Adipocyte (in vitro differentiated cells): ENCODE measurements around the gene PTPN11.

Experiments
- DNase-seq: peaks from one replicate; pipeline ENCODE4 v3.0.0-alpha.2; 2015; ENCODE audit warnings: low read depth
- H3K27me3 ChIP-seq: replicated peaks from 2 replicates; pipeline ENCODE4 v1.7.0; 2013; ENCODE audit warnings: mild to moderate bottlenecking, low read length, moderate library complexity; ENCODE audit not compliant: control insufficient read depth, insufficient read depth
- H3K36me3 ChIP-seq: 2 replicates; pipeline ENCODE4 v1.7.0; 2013; ENCODE audit warnings: low read length, mild to moderate bottlenecking, moderate library complexity; ENCODE audit not compliant: control insufficient read depth, insufficient read depth, severe bottlenecking
- H3K4me1 ChIP-seq: 2 replicates; pipeline ENCODE4 v1.7.0; 2013; ENCODE audit warnings: mild to moderate bottlenecking, low read length, moderate library complexity; ENCODE audit not compliant: control insufficient read depth, insufficient read depth
- H3K4me3 ChIP-seq: 2 replicates; pipeline ENCODE4 v1.7.0; 2013; ENCODE audit warnings: mild to moderate bottlenecking, low read length, moderate library complexity
- H3K9ac ChIP-seq: 2 replicates; pipeline ENCODE4 v1.7.0; 2013; ENCODE audit warnings: mild to moderate bottlenecking, low read length, moderate library complexity
- H3K9me3 ChIP-seq: 2 replicates; pipeline ENCODE4 v1.7.0; 2013; ENCODE audit warnings: mild to moderate bottlenecking, low read length, moderate library complexity; ENCODE audit not compliant: control insufficient read depth

The PTPN11 gene

DNA sequence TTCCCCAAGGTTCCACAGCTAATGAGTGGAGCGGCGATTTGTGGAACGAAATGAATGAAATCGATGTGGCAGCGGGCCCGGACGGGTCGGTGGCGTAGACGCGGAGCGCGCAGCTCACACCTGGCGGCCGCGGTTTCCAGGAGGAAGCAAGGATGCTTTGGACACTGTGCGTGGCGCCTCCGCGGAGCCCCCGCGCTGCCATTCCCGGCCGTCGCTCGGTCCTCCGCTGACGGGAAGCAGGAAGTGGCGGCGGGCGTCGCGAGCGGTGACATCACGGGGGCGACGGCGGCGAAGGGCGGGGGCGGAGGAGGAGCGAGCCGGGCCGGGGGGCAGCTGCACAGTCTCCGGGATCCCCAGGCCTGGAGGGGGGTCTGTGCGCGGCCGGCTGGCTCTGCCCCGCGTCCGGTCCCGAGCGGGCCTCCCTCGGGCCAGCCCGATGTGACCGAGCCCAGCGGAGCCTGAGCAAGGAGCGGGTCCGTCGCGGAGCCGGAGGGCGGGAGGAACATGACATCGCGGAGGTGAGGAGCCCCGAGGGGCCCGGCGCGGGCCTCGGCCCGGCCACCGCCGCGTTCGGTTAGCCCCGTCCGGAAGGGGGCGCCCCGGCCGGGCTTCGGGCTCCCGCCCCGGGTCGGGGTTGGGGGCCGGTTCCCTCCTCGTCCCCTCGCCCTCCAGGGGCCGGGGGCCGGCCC lies at the start of gene PTPN11:
TSS of gene PTPN11 (plus strand) at position 340 of the 689 bp plus-strand sequence. CDS start at position 505, 165 bp downstream.
- peak within 1 kb of the TSS; percentile 87 for H3K4me3 ChIP-seq
- H3K27me3 ChIP-seq: no peaks in the 10 kb centered on the region
- H3K4me1 ChIP-seq: peaks cover 35% of the 10 kb centered on the region
- no peaks in the 10 kb centered on the region for H3K36me3 ChIP-seq
- H3K9me3 ChIP-seq: no peaks in the 10 kb centered on the region
- peak within 1 kb of the TSS; percentile 94 for H3K9ac ChIP-seq
- DNase-seq: peak; percentile 93

DNA sequence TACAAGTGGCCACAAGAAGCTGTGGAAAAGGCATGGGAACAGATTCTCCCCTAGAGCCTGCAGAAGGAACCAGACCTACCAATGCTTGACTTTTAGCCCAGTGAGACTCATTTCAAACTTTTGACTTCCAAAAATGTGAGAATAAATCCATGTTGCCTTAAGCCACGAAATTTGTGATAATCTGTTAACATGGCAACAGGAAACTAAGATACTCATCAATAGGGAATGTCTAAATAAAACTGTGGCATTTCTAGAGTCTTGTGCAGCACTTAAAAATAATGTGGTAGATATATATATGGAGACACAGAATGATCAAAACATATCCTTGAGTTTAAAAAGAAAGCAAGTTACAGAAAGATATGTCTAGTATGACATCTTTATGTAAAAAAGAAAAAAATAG lies 48.5 kb upstream of the PTPN11 start:
- no peak for DNase-seq
- peaks cover 7% of the 10 kb centered on the region for H3K4me1 ChIP-seq

DNA sequence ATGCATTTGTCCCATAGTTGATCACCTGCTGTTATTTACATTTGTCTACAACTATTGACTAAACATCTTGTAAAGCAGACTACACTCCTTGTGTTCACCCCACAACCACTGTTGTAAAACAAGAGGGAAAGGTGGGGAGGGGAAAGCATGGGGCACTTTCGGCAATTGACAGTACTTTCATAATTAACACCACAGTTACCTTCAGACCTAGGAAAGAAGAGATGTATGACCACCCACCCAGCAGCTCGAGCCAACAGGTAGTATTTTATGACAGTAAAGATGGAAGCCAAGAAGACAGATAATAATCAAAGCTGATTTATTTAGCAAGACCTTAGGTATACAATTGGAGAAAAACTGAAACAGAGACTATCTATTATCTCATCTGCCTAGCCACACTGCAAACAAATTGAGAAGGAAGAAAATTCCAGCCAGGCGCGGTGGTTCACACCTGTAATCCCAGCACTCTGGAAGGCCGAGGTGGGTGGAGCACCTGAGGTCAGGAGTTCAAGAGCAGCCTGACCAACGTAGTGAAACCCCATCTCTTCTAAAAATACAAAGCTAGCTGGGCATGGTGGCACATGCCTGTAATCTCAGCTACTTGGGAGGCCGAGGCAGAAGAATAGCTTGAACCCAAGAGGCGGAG lies 47.8 kb upstream of the PTPN11 start:
- H3K4me1 ChIP-seq: peaks cover 7% of the 10 kb centered on the region
- no peaks in the 10 kb centered on the region for H3K27me3 ChIP-seq
- H3K9me3 ChIP-seq: no peaks in the 10 kb centered on the region
- no peaks in the 10 kb centered on the region for H3K36me3 ChIP-seq
- DNase-seq: no peak
- no peak overlapping the region for H3K4me3 ChIP-seq
- H3K9ac ChIP-seq: no peak overlapping the region

More for the DNA sequence above, 48.5 kb upstream of the PTPN11 start:
- H3K27me3 ChIP-seq: no peaks in the 10 kb centered on the region
- H3K4me3 ChIP-seq: no peak overlapping the region
- no peaks in the 10 kb centered on the region for H3K36me3 ChIP-seq
- no peaks in the 10 kb centered on the region for H3K9me3 ChIP-seq
- H3K9ac ChIP-seq: no peak overlapping the region

DNA sequence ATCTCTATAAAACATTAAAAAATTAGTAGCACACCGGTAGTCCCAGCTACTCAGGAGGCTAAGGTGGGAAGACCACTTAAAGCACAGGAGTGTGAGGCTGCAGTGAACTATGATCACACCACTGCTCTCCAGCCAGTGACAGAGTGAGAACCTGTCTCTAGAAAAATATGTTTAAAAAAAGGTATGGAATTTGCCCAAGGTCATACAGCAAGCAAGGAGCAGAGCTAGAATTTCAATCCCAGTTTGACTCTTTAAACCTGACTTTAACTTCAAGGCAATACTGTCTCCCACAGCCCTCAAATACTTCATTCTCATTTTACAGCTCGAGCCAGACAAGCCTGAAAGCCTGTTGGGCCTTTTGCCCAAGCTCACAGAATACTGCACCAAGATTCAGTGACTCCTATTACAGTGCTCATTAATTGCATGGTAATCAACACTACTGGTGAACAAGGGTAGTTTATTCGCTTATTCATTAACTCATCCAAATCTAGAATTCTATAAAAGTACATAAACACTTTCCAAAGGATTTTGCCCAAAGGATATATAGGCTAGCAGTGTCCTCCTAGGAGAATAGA lies 44.5 kb upstream of the PTPN11 start:
- Histone ChIP-seq H3K27me3 (no peaks in the 10 kb centered on the region), H3K9me3 (no peaks in the 10 kb centered on the region), H3K4me1 (peaks cover 7% of the 10 kb centered on the region), H3K9ac (no peak overlapping the region), H3K4me3 (no peak overlapping the region), H3K36me3 (no peaks in the 10 kb centered on the region)
- DNase-seq: no peak

DNA sequence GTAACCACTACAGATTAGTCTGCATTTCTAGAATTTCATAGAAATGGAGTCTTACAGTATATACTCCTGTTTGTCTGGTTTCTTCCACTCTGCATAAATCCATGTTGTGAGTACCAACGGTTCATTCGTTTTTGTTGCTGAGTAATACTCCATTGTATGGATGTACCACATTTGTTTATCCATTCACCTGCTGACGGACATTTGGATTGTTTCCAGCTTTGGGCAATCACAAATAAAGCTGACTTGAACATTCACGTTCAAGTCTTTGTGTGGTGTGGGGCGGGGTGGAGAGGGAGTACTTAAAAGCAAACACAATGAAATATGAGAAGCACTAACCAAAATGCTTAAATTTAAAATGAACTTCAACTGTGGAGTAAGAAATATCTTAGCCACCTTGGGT lies 43.6 kb upstream of the PTPN11 start:
- H3K9me3 ChIP-seq: no peaks in the 10 kb centered on the region
- no peaks in the 10 kb centered on the region for H3K36me3 ChIP-seq
- H3K4me3 ChIP-seq: no peak overlapping the region
- no peak for DNase-seq
- H3K27me3 ChIP-seq: no peaks in the 10 kb centered on the region
- H3K9ac ChIP-seq: no peak overlapping the region
- peaks cover 3% of the 10 kb centered on the region for H3K4me1 ChIP-seq

DNA sequence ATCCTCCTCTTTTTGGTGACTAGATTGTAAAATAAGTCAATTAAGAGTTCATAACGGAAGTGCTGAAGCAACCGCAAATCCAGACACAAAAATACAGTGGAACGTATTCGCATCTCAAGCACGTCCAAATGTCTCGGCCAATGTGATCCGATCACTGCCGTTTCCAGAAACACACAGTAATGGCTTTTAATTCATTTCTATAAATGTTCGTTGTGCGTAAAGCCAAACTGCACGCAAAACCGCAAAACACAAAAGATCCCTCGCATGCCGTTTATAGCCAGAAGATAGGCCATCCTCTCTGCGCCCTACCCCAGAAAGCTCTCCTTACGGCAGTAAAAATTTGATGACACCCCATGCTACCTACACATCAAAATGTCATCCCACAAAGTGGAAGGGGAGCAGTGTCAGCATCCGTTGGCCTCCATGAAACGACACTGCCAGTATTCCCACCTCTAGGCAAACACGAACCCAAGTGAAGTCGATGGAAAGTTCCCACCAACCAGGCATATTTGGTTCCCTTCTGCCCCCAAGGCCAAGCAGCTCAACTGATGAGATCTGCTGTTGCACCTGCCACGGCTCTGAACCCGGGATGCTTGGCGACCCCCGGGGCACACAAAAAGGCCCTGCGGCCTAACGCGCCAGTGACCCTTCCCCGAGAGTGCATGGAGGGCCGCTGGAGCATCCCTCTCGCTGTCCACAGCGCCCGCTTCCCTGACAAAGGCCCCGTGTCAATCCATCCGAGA lies 37.9 kb upstream of the PTPN11 start:
- Histone ChIP-seq H3K4me3 (peak overlapping the region; percentile 91), H3K4me1 (peaks cover 14% of the 10 kb centered on the region), H3K27me3 (no peaks in the 10 kb centered on the region), H3K9ac (peak overlapping the region; percentile 88), H3K9me3 (no peaks in the 10 kb centered on the region), H3K36me3 (no peaks in the 10 kb centered on the region)
- peak; percentile 38 for DNase-seq

DNA sequence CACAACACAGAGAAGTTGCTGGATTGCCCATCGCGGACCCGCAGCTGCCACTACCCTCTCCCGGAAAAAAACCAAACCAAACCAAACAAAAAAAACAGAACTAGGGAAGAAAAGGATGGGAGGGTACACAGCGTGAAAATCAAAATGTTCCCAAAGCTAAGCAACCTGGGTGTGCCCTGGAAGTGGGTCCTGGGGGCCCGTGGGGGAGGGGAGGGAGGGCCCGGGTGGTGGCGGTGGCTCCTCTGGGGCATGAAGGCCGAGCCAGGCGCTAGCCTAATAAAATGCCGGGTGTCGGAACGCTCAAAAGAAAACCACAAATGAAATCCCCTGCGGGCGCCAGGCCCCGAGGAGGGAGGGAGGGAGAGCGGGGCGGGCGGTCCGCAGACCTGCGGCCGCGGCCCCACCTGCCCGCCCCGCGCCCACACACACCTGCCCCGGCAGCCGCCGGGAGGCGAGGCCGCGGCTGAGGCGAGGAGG lies 37.3 kb upstream of the PTPN11 start:
- peak; percentile 47 for DNase-seq
- Histone ChIP-seq H3K27me3 (no peaks in the 10 kb centered on the region), H3K4me1 (peaks cover 14% of the 10 kb centered on the region), H3K9ac (peak overlapping the region; percentile 88), H3K9me3 (no peaks in the 10 kb centered on the region), H3K4me3 (peak overlapping the region; percentile 91), H3K36me3 (no peaks in the 10 kb centered on the region)

DNA sequence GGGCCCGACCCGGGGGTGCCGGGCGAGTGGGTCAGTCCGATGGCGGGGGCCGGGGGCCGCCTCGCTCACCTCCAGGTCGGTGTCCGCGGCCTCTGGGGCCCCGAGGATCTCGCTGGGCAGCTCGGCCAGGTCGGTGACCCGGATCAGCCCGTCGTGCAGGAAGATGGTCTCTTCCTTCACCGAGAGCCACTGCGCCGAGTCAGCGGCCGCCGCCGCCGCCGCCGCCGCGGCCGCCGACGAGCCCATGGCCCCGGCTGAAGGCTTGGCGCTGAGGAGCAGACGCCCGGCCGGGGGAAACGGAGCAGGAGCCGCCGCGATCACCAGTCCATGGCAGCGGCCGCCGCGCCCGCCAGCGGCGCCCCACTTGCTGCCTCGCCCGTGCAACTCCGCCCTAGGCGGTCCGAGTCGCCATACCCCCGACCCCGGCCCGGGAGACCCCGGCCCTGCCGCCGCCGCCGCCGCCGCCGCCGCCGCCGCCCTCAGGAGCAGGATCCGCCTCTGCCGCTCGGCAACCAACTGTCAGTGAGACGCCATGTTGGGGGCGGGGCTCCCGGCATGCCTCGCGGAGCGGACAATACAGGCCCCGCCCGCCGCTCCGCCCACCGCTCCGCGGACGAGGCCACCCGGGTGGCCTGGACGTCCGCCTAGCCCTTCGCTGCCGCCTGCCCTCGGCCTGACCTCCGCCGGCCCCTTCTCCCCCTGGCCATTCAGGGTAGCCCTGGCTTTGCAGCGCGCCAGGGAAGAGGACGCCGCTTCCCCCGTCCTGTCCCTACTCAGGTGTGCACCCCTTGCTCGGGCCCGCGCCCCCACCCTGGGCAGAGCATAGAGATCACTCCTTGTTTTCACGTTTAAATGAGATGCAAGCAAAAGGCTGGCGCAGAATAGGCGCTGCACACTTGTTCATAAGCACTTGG lies 36.6 kb upstream of the PTPN11 start, which contains the start of gene HECTD4:
TSS of gene HECTD4 (minus strand) at position 549 of the 914 bp plus-strand sequence. CDS start at position 246, 303 bp downstream.
- H3K9ac ChIP-seq: peak within 1 kb of the TSS; percentile 88
- H3K36me3 ChIP-seq: no peaks in the 10 kb centered on the region
- H3K4me3 ChIP-seq: peak within 1 kb of the TSS; percentile 91
- H3K9me3 ChIP-seq: no peaks in the 10 kb centered on the region
- H3K4me1 ChIP-seq: peaks cover 21% of the 10 kb centered on the region
- peak; percentile 98 for DNase-seq
- H3K27me3 ChIP-seq: no peaks in the 10 kb centered on the region

DNA sequence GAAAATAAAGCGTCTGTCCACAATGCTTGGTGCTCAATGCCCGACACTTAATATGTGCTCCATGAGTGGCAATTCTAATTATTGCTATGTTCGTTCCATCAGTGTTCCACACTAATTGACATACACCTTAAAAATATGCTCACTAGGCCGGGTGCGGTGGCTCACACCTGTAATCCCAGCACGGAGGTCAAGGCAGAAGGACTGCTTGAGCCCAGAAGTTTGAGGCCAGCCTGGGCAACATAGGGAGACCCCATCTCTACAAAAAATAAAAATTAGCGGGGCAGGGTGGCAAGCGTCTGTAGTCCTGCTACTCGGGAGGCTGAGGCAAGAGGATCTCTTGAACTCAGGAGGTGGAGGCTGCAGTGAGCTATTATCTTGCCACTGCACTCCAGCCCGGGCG lies 35.9 kb upstream of the PTPN11 start:
- Histone ChIP-seq H3K9me3 (no peaks in the 10 kb centered on the region), H3K4me3 (peak overlapping the region; percentile 91), H3K9ac (peak overlapping the region; percentile 88), H3K36me3 (no peaks in the 10 kb centered on the region), H3K4me1 (peaks cover 22% of the 10 kb centered on the region), H3K27me3 (no peaks in the 10 kb centered on the region)
- no peak for DNase-seq

DNA sequence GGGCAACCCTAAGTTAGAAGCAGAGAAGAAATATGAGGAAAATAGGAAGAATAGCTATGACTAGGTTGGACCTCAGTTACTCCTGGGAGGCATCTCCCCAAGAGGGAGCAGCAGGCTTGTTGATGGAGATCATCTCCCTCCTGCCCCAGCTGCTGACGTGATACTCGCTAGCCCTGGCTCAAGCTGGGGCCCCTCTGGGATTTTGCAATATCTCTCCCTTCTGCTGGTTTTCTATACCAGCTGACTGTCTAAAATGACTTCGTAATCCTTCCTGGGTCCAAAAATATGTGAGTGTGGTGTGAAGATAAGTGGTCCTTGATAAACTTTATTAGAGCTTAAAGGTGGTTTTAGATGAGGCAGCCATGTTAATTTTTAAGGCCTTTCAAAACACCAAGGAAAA lies 32.0 kb upstream of the PTPN11 start:
- H3K36me3 ChIP-seq: no peaks in the 10 kb centered on the region
- no peaks in the 10 kb centered on the region for H3K27me3 ChIP-seq
- H3K4me3 ChIP-seq: no peak overlapping the region
- no peaks in the 10 kb centered on the region for H3K9me3 ChIP-seq
- H3K9ac ChIP-seq: peak overlapping the region; percentile 35
- H3K4me1 ChIP-seq: peaks cover 12% of the 10 kb centered on the region
- DNase-seq: peak; percentile 61
